ENCODE data around the gene CDK7. TPM values are rescaled to one million over a fixed set of nuclear protein-coding genes. Genes with fewer than 3 reads are reported as not detected.

CDK7 gene
- polyA plus RNA-seq, 1 experiment, result 44.9 TPM

DNA sequence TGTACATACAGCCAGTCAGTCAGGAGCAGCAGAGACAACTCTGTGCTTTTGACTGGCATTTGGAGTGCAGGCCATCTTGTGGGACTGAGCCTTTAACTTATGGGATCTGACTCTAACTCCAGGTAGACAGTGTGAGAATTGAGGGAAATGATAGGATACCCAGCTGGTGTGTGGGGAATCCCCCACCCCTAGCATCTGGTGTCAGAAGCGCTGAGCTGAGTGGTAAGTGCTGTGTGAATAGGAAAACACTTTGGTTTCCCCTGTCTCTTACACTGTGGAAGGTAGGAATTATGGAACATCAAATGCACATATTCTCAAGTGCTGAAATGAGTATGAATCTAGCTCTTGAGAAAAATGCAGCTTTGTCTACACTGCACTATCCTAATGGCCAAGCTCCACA is 54.0 kb downstream of the CDK7 start:
- CTCF ChIA-PET, result no interaction called here
- DNase-seq (ENCODE audit: low read depth), result no peak
- H3K4me3 ChIP-seq (ENCODE audit: low read depth, low read length), result no peak overlapping the region
- TF ChIP-seq, protein P1, sequence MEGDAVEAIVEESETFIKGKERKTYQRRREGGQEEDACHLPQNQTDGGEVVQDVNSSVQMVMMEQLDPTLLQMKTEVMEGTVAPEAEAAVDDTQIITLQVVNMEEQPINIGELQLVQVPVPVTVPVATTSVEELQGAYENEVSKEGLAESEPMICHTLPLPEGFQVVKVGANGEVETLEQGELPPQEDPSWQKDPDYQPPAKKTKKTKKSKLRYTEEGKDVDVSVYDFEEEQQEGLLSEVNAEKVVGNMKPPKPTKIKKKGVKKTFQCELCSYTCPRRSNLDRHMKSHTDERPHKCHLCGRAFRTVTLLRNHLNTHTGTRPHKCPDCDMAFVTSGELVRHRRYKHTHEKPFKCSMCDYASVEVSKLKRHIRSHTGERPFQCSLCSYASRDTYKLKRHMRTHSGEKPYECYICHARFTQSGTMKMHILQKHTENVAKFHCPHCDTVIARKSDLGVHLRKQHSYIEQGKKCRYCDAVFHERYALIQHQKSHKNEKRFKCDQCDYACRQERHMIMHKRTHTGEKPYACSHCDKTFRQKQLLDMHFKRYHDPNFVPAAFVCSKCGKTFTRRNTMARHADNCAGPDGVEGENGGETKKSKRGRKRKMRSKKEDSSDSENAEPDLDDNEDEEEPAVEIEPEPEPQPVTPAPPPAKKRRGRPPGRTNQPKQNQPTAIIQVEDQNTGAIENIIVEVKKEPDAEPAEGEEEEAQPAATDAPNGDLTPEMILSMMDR (IDR thresholded peaks at IDR 0.05; ENCODE audit: insufficient read depth, low read depth, low read length), result no peak
- POLR2A ChIA-PET, result no interaction called here
- peaks cover 2% of the 10 kb centered on the region; the same call in 1 of the 2 replicates for H3K36me3 ChIP-seq (ENCODE audit: control insufficient read depth, insufficient read depth, low read length)
- H3K27me3 ChIP-seq (ENCODE audit: control insufficient read depth, insufficient read depth, low read length), result no peaks in the 10 kb centered on the region

DNA sequence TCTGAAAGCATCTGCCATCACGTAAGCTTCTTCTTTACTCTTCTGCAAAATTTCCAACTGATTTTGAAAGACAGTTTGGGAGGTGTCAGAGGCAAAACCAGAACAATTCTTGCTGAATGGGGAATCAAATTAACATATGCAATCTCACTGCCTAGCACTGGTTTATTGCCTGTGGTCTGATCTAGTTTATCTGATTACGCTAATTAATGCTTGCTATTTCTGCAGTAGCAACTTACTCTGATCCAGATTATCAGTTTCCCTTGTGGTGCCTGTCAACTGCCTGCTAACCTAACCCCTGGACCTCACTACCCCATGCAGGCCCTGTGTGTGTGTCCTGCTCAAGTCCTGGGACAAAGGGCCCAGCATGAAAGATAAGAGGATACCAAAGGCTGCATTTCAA is 57.6 kb downstream of the CDK7 start:
- ChIA-PET CTCF (no interaction called here), POLR2A (no interaction called here)
- Histone ChIP-seq H3K27me3 (ENCODE audit: control insufficient read depth, insufficient read depth, low read length) (no peaks in the 10 kb centered on the region), H3K4me3 (ENCODE audit: low read depth, low read length) (no peak overlapping the region), H3K36me3 (ENCODE audit: control insufficient read depth, insufficient read depth, low read length) (peaks cover 2% of the 10 kb centered on the region; the same call in 1 of the 2 replicates)
- no peak for DNase-seq (ENCODE audit: low read depth)
- TF ChIP-seq, protein P1 (IDR thresholded peaks at IDR 0.05; ENCODE audit: insufficient read depth, low read depth, low read length), result no peak

DNA sequence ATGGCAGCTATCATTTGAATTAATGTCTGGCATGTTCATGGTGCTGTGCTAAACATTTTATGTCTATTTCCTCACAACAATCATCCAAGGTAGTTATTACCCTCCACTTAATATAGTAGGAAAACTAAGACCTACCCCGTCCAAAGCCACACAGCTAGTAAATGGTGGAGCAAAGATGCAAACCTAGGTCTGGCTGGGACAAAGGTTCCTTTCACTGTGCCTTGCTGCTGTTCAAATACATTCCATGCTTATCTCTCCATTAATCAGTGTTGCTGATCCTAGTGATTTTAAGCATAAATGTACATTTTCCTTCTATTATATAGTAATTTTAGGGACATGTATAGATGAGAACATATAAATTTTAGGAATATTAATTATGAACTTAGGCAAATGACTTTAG is 59.2 kb downstream of the CDK7 start:
- POLR2A ChIA-PET, result no interaction called here
- Histone ChIP-seq H3K27me3 (ENCODE audit: control insufficient read depth, insufficient read depth, low read length) (no peaks in the 10 kb centered on the region), H3K36me3 (ENCODE audit: control insufficient read depth, insufficient read depth, low read length) (peaks cover 2% of the 10 kb centered on the region; the same call in 1 of the 2 replicates), H3K4me3 (ENCODE audit: low read depth, low read length) (no peak overlapping the region)
- TF ChIP-seq, protein P1 (IDR thresholded peaks at IDR 0.05; ENCODE audit: insufficient read depth, low read depth, low read length), result no peak
- CTCF ChIA-PET, result interaction anchor here (1.6 kb wide), 1 partner anchor 51 kb away, joined by 3 read pairs; no protein-coding TSS in a partner anchor
- DNase-seq (ENCODE audit: low read depth), result no peak

DNA sequence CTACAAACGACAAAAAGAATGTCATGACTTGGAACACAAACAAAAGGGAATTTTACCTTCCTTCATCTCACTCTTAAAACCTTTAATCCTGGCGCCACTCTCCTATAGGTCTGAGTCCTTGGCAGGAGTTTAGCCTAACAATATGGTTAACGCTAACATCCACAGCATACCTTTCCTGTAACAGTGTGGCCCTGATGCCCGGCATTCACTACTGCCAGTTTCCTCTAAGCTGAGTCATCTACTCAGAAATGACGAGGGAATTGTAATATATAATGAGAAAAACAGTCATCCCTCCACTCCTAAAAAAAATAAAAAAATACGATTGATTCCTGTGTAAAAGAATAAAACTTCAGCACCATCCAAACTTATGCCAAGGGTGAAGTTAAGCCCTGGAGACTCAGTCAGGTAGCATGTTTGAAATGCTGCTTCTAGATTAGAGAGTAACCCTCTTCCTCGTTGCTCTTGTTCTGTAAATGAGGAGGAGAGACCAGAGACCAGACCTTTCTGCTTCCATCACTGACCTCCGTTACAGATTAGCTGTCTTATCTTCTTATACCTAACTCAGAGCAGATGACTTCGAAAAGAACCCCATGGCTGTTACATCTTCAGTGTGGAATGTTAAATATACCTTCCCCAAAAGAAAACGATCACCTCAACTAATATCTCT is 60.5 kb downstream of the CDK7 start:
- Histone ChIP-seq H3K27me3 (ENCODE audit: control insufficient read depth, insufficient read depth, low read length) (no peaks in the 10 kb centered on the region), H3K36me3 (ENCODE audit: control insufficient read depth, insufficient read depth, low read length) (peaks cover 2% of the 10 kb centered on the region; the same call in 1 of the 2 replicates), H3K4me3 (ENCODE audit: low read depth, low read length) (no peak overlapping the region)
- POLR2A ChIA-PET, result no interaction called here
- CTCF ChIA-PET, result interaction anchor here (1.0 to 1.6 kb wide), 2 partner anchors 15 to 52 kb away, joined by 3 to 5 read pairs; no protein-coding TSS in a partner anchor
- no peak for DNase-seq (ENCODE audit: low read depth)
- TF ChIP-seq, protein P1 (IDR thresholded peaks at IDR 0.05; ENCODE audit: insufficient read depth, low read depth, low read length), result no peak

DNA sequence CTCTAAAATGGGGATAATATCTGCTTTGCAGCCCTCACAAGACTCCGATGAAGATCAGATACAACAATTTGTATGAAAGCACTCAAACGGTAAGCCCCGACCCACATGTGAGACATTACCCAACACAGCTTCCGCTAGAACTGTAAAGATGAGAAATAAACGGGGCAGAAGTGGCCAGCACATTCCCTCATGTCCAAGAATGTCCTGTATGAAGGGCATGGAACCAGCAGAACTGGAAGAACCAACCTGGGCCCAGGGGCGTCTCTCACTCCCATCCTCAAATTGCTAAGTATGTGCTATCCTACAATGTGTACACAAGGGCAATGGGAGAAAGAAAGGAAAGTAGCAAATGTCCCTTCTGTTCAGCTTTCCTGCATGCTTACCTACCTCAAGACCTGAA is 64.9 kb downstream of the CDK7 start:
- Histone ChIP-seq H3K27me3 (ENCODE audit: control insufficient read depth, insufficient read depth, low read length) (no peaks in the 10 kb centered on the region), H3K36me3 (ENCODE audit: control insufficient read depth, insufficient read depth, low read length) (no peaks in the 10 kb centered on the region; the same call in 1 of the 2 replicates), H3K4me3 (ENCODE audit: low read depth, low read length) (no peak overlapping the region)
- no peak for DNase-seq (ENCODE audit: low read depth)
- TF ChIP-seq, protein P1 (IDR thresholded peaks at IDR 0.05; ENCODE audit: insufficient read depth, low read depth, low read length), result no peak
- ChIA-PET CTCF (no interaction called here), POLR2A (no interaction called here)

Data from BJ (cell line).